Endothelial cell of umbilical vein (primary cell): ENCODE measurements around the gene SMURF2. TPM values are rescaled to one million over a fixed set of nuclear protein-coding genes. Genes with fewer than 3 reads are reported as not detected.

ENCODE experiments used
- BruUV-seq: library from RNA; stranded (reverse); fragments of 400-500 nt; replicated peaks from 2 replicates; lab custom pipeline; 2021; lab: Mats Ljungman, UMichigan
- CTCF ChIA-PET: fragments of 300-600, 350-600 bp; sonication (Branson Sonifier 250); formaldehyde crosslinking; loops from one replicate; lab custom pipeline; 2021; ENCODE audit warnings: antibody characterized with exemption, inconsistent platforms; lab: Charles Lee
- POLR2A ChIA-PET: fragments of 300-600, 350-600 bp; sonication (Branson Sonifier 250); formaldehyde crosslinking; loops from one replicate; lab custom pipeline; 2021; ENCODE audit warnings: antibody characterized with exemption, inconsistent platforms; lab: Charles Lee
- DNase-seq: peaks from one replicate; pipeline ENCODE4 v3.0.0-alpha.2; 2011; ENCODE audit warnings: low read depth, low spot score
- FAIRE-seq: peaks from 2 replicates; lab custom pipeline; 2011; peaks lifted over from hg19 to GRCh38; lab: Jason Lieb, UNC
- H2AFZ ChIP-seq: 2 replicates; pipeline ENCODE4 v1.6.0; 2012; ENCODE audit warnings: low read depth, low read length, control low read depth, inconsistent platforms
- H3K27ac ChIP-seq: 2 replicates; pipeline ENCODE4 v1.5.1; 2011; ENCODE audit warnings: low read depth, mild to moderate bottlenecking, control low read depth, low read length, moderate library complexity; ENCODE audit not compliant: insufficient read depth
- H3K27me3 ChIP-seq, 2 experiments: 2 replicates each; pipeline versions ENCODE4 v1.6.0 to v1.6.1; 2011; ENCODE audit warnings: low read length in 2 of 2, mixed read lengths in 1 of 2; ENCODE audit not compliant: control insufficient read depth in 2 of 2, insufficient read depth in 2 of 2
- H3K36me3 ChIP-seq, 2 experiments: 2 replicates in 1 of 2; 3 replicates in 1 of 2; pipeline ENCODE4 v1.5.1; 2011; ENCODE audit warnings: low read length in 2 of 2, mild to moderate bottlenecking in 1 of 2, moderate library complexity in 1 of 2; ENCODE audit not compliant: control insufficient read depth in 2 of 2, insufficient read depth in 2 of 2; ENCODE audit errors: extremely low read depth in 1 of 2
- H3K4me1 ChIP-seq: 3 replicates; pipeline ENCODE4 v1.5.1; 2011; ENCODE audit warnings: mild to moderate bottlenecking, low read length; ENCODE audit not compliant: control insufficient read depth, insufficient read depth; ENCODE audit errors: extremely low read depth
- H3K4me2 ChIP-seq: 2 replicates; pipeline ENCODE4 v1.6.1; 2011; ENCODE audit warnings: low read length, control low read depth, mixed read lengths; ENCODE audit not compliant: insufficient read depth
- H3K4me3 ChIP-seq, 3 experiments: fragments of 200-600 bp in 1 of 3; sonication (generic), shearing (Covaris generic) in 1 of 3; replicated peaks in 1 of 3; 2 replicates each; pipeline ENCODE4 v1.5.1; 2011 to 2016; ENCODE audit warnings: control low read depth in 3 of 3, low read length in 3 of 3, mild to moderate bottlenecking in 2 of 3, inconsistent platforms in 1 of 3, low read depth in 1 of 3, moderate library complexity in 1 of 3; ENCODE audit not compliant: insufficient read depth in 1 of 3
- H3K79me2 ChIP-seq: 2 replicates; pipeline ENCODE4 v1.6.0; 2012; ENCODE audit warnings: low read length, inconsistent platforms; ENCODE audit not compliant: control insufficient read depth, insufficient read depth
- H3K9ac ChIP-seq: replicated peaks from 2 replicates; pipeline ENCODE3; 2011; ENCODE audit warnings: low read length, control low read depth; ENCODE audit not compliant: insufficient read depth; ENCODE audit errors: extremely low read depth
- H3K9me1 ChIP-seq: replicated peaks from 3 replicates; pipeline ENCODE4 v1.6.0; 2011; ENCODE audit warnings: mild to moderate bottlenecking, low read length; ENCODE audit not compliant: control insufficient read depth, insufficient read depth; ENCODE audit errors: extremely low read depth
- H3K9me3 ChIP-seq: replicated peaks from 2 replicates; pipeline ENCODE4 v1.5.1; 2012; ENCODE audit warnings: low read length, inconsistent platforms; ENCODE audit not compliant: control insufficient read depth, insufficient read depth
- H4K20me1 ChIP-seq: replicated peaks from 2 replicates; pipeline ENCODE3; 2011; ENCODE audit warnings: mild to moderate bottlenecking, low read length; ENCODE audit not compliant: control insufficient read depth, insufficient read depth; ENCODE audit errors: extremely low read depth
- EZH2 ChIP-seq: IDR thresholded peaks from 2 replicates; pipeline ENCODE4 v1.6.1; 2012; ENCODE audit warnings: borderline replicate concordance, low read depth, mild to moderate bottlenecking, moderate library complexity, low read length, inconsistent platforms; ENCODE audit not compliant: severe bottlenecking
- FOS ChIP-seq: IDR thresholded peaks from 2 replicates; pipeline ENCODE4 v1.6.1; 2011; ENCODE audit warnings: mild to moderate bottlenecking, low read length, moderate library complexity, borderline replicate concordance; ENCODE audit not compliant: insufficient read depth
- GATA2 ChIP-seq: IDR thresholded peaks from 2 replicates; pipeline ENCODE4 v1.7.0; 2011; ENCODE audit warnings: low read depth, mild to moderate bottlenecking, moderate library complexity, mixed read lengths, low read length; ENCODE audit not compliant: insufficient read length, insufficient read depth
- JUN ChIP-seq: IDR thresholded peaks from 2 replicates; pipeline ENCODE4 v1.6.1; 2011; ENCODE audit warnings: borderline replicate concordance, low read depth; ENCODE audit not compliant: insufficient read length, insufficient read depth
- MYC ChIP-seq: IDR thresholded peaks from one replicate; pipeline ENCODE4 v1.6.1; 2011; ENCODE audit warnings: mild to moderate bottlenecking, low read depth, low read length
- POLR2A ChIP-seq: IDR thresholded peaks from 2 replicates; pipeline ENCODE4 v1.6.1; 2012; ENCODE audit warnings: low read depth, mild to moderate bottlenecking, control low read depth, low read length
- POLR2AphosphoS5 ChIP-seq: IDR thresholded peaks from 2 replicates; pipeline ENCODE4 v1.6.1; 2012; ENCODE audit warnings: low read depth, mild to moderate bottlenecking, control low read depth, low read length, moderate library complexity; ENCODE audit not compliant: insufficient read depth
- dilution Hi-C: fragments of 300-500 bp; cut with MboI; formaldehyde crosslinking; loops from one replicate; pipeline ENCODE4 v1.15.0; 2019; ENCODE audit warnings: low sequenced_read_pairs; ENCODE audit not compliant: extremely low pct_ligation_motif_present
- intact Hi-C: fragments of 100-400 bp; cut with micrococcal nuclease; formaldehyde crosslinking; loops from one replicate; pipeline ENCODE4 v1.10.0; 2022
- polyA plus RNA-seq, 4 experiments: library from polyadenylated mRNA; depleted of rRNA in 3 of 4; stranded (reverse) in 3 of 4; unstranded in 1 of 4; fragments of >200 nt; gene quantifications; 2 replicates each; pipeline versions ENCODE4 v1.2.1 to v1.2.3, GENCODE V29; 2011 to 2012; ENCODE audit warnings: missing spikeins in 1 of 4
- total RNA-seq: library from RNA; stranded (reverse); gene quantifications from 2 replicates; pipeline ENCODE4 v1.2.3, GENCODE V29; 2021
- TF ChIP-seq, protein P1 (sequence below), 2 donors: IDR thresholded peaks; 1 replicate in 1 of 2; 2 replicates in 1 of 2; pipeline ENCODE4 v1.5.1; 2011; ENCODE audit warnings: low read length in 2 of 2, mild to moderate bottlenecking in 2 of 2, moderate library complexity in 2 of 2, control low read depth in 1 of 2, inconsistent platforms in 1 of 2, low read depth in 1 of 2; ENCODE audit not compliant: insufficient read depth in 1 of 2; ENCODE audit errors: extremely low read depth in 1 of 2
- TF ChIP-seq, protein P2 (sequence below): IDR thresholded peaks from 2 replicates; pipeline ENCODE4 v1.6.1; 2011; ENCODE audit not compliant: insufficient read depth, insufficient read length

Gene SMURF2
- total and polyA plus RNA-seq, 2 donors (not counting 3 experiments of a cell fraction or from before 2014, with no cell fraction given), result 32.9 to 105 TPM

DNA sequence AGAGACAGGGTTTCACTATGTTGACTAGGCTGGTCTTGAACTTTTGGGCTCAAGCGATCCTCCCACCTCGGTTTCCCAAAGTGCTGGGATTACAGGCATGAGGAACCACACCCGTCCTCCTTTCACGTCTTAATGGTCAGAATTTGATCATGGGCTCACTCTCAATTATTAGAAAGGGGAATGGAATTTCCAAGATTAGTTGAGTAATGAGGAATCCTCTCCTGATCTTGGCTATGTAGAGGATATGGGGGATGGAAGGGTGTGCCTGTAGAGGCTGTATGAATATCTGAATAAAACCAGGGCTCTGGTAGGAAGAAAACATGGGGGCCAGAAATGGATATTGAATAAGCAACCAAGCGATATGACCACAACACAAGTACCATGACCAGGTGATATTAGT lies 25.9 kb upstream of the SMURF2 start:
- Histone ChIP-seq H3K4me3 (no peak overlapping the region), H3K36me3 (no peaks in the 10 kb centered on the region), H3K9me3 (no peaks in the 10 kb centered on the region), H3K4me1 (peaks cover 5% of the 10 kb centered on the region), H4K20me1 (no peaks in the 10 kb centered on the region), H3K4me2 (no peak overlapping the region), H3K9me1 (no peaks in the 10 kb centered on the region), H3K79me2 (no peaks in the 10 kb centered on the region), H3K9ac (no peak overlapping the region), H3K27ac (no peak overlapping the region), H2AFZ (no peak overlapping the region), H3K27me3 (no peaks in the 10 kb centered on the region)
- dilution Hi-C loops (no loop called here), intact Hi-C loops (no loop called here)
- no peak for DNase-seq
- TF ChIP-seq FOS (no peak), GATA2 (no peak), POLR2A (no peak)
- TF ChIP-seq, protein P1, sequence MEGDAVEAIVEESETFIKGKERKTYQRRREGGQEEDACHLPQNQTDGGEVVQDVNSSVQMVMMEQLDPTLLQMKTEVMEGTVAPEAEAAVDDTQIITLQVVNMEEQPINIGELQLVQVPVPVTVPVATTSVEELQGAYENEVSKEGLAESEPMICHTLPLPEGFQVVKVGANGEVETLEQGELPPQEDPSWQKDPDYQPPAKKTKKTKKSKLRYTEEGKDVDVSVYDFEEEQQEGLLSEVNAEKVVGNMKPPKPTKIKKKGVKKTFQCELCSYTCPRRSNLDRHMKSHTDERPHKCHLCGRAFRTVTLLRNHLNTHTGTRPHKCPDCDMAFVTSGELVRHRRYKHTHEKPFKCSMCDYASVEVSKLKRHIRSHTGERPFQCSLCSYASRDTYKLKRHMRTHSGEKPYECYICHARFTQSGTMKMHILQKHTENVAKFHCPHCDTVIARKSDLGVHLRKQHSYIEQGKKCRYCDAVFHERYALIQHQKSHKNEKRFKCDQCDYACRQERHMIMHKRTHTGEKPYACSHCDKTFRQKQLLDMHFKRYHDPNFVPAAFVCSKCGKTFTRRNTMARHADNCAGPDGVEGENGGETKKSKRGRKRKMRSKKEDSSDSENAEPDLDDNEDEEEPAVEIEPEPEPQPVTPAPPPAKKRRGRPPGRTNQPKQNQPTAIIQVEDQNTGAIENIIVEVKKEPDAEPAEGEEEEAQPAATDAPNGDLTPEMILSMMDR (IDR thresholded peaks at IDR 0.05; ENCODE audit: extremely low read depth in 1 of 2, insufficient read depth in 1 of 2, low read depth in 1 of 2, low read length in 2 of 2), result no peak
- ChIA-PET POLR2A (no interaction called here), CTCF (no interaction called here)
- no peak for FAIRE-seq
- no TSS peak for BruUV-seq

DNA sequence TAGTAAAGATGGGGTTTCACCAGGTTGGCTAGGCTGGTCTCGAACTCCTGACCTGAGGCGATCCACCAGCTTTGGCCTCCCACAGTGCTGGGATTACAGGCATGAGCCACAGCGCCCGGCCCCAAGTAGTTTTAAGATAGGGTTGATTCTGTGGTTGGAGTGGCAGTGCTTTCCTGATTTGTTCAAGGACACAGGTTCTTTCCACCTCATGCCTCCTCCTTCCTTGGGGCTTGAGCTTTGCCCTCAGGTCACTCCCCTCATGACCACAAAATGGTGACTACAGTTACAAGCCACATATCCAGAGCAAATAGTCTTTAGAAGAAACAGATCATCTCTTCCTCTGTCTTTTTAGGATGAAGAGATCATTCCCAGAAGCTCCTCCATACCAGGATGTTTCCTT lies 25.3 kb upstream of the SMURF2 start:
- POLR2A ChIA-PET, result no interaction called here
- H3K9ac ChIP-seq, result no peak overlapping the region

More for the DNA sequence above, 25.3 kb upstream of the SMURF2 start:
- no TSS peak for BruUV-seq
- Histone ChIP-seq H3K4me1 (peaks cover 8% of the 10 kb centered on the region), H3K27ac (no peak overlapping the region), H3K79me2 (no peaks in the 10 kb centered on the region), H2AFZ (no peak overlapping the region), H3K4me2 (no peak overlapping the region), H3K36me3 (no peaks in the 10 kb centered on the region), H3K27me3 (no peaks in the 10 kb centered on the region), H3K9me3 (no peaks in the 10 kb centered on the region), H3K4me3 (no peak overlapping the region), H3K9me1 (no peaks in the 10 kb centered on the region), H4K20me1 (no peaks in the 10 kb centered on the region)
- intact Hi-C loops (no loop called here), dilution Hi-C loops (no loop called here)
- CTCF ChIA-PET, result no interaction called here
- TF ChIP-seq MYC (no peak), FOS (no peak), JUN (no peak), POLR2AphosphoS5 (no peak), EZH2 (no peak), POLR2A (no peak), GATA2 (no peak)
- TF ChIP-seq, protein P1 (IDR thresholded peaks at IDR 0.05; ENCODE audit: extremely low read depth in 1 of 2, insufficient read depth in 1 of 2, low read depth in 1 of 2, low read length in 2 of 2), result no peak
- TF ChIP-seq, protein P2, sequence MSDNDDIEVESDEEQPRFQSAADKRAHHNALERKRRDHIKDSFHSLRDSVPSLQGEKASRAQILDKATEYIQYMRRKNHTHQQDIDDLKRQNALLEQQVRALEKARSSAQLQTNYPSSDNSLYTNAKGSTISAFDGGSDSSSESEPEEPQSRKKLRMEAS, result no peak
- DNase-seq, result no peak
- FAIRE-seq, result no peak
